HG03432 (cell line): ENCODE data around the gene TIMD4.
"Not testable (repeated sequence)": the region's sequence is repeated elsewhere in the genome, so short reads cannot be mapped to it uniquely, and the experiment has no call there.

Source experiments
- ATAC-seq: cut with Tn5 transposase; IDR thresholded peaks from one replicate; pipeline ENCODE4 v1.9.1; 2021; ENCODE audit warnings: mild to moderate bottlenecking, moderate library complexity; ENCODE audit not compliant: unreplicated experiment

TIMD4 gene

GRCh38 chr5:156963125-156963524 is at the start of gene TIMD4:
Gene TIMD4, minus strand, starts transcription at chr5:156963226. Its CDS starts 28 bp downstream, at chr5:156963198.
- no peak for ATAC-seq

- ATAC-seq: no peak
Observed at GRCh38 chr5:157006262-157006661, 43.2 kb upstream of the TIMD4 start.

DNA sequence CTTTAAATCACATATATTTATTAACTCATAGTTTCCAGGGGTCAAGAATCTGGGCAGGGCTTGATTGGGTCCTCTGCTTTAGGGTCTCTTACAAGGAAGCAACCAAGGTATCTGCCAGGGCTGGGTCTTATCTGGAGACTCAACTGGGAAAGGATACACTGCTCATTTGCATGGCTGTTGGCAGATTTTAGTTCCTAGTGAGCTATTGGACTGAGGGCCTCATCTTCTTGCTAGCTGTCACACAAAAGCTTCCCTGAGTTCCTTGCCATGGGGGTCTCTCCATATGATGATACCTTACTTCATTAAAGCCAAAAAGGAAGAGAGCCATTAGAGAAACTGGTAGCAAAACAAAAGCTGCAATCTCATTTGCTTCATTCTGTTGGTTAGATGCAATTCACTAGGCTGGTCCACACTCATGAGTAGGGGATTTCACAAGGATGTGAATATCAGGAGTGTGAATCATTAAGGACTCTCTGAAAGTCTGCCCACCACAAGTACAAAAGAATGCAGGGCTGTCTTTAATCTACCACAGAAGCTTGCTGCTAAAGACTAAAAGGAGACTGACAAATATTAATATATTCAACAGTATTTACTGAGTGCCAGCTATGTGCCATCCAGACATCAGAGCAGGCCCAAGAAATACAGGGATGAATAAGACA is 42.0 kb upstream of the TIMD4 start:
- ATAC-seq: peak; percentile 63

DNA sequence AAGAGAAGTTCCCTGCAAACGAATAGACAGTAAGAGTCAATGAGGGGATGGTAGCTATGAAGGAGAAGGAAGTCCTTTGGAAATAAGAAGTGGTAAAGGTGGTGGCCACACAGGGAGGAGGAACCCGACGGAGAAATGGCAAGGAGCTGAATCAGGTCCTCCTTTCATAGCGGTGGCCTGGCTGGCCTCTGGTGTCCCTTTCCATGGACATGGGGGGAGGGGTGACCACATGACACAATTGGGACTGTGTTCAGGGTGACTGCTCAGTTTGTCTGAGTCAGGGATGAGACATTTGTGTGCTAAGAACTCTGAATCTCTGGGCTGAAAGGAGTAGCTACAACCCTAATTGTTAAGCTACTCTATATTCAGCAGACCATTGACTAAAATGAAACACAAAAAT is 28.7 kb upstream of the TIMD4 start:
- ATAC-seq: no peak

DNA sequence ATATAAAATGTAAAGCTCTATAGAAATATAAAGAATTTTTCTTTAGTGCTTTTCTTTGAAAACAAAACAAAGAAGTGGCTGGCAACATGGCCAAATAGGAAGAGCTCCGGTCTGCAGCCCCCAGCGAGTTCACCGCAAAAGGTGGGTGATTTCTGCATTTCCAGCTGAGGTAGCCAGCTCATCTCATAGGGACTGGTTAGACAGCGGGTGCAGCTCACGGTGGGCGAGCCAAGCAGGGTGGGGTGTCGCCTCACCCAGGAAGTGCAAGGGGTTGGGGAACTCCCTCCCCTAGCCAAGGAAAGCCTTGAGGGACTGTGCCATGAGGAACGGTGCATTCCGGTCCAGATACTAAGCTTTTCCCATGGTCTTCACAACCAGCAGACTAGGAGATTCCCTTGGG is 21.0 kb upstream of the TIMD4 start:
- ATAC-seq: no peak

DNA sequence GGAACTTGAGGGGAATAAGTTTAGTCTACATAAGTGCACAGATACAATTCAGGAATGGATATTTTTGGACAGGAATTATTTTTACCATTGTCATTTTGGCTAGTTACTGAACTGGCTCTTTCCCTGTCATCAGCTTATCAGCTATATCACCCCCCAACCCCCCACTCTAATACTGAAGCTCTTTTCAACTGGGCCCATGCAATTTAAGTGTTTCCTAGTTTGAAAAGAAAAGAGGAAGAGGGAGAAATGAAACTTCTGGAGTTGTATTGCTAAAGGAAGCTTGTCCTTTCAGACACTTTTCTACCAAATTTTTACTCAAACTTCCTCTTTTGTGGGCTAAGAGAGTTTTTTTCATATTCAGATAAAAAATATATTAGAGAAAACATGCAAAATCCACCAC is 18.5 kb upstream of the TIMD4 start:
- no peak for ATAC-seq

- no peak for ATAC-seq
Observed at GRCh38 chr5:156974328-156974727, 11.3 kb upstream of the TIMD4 start.

DNA sequence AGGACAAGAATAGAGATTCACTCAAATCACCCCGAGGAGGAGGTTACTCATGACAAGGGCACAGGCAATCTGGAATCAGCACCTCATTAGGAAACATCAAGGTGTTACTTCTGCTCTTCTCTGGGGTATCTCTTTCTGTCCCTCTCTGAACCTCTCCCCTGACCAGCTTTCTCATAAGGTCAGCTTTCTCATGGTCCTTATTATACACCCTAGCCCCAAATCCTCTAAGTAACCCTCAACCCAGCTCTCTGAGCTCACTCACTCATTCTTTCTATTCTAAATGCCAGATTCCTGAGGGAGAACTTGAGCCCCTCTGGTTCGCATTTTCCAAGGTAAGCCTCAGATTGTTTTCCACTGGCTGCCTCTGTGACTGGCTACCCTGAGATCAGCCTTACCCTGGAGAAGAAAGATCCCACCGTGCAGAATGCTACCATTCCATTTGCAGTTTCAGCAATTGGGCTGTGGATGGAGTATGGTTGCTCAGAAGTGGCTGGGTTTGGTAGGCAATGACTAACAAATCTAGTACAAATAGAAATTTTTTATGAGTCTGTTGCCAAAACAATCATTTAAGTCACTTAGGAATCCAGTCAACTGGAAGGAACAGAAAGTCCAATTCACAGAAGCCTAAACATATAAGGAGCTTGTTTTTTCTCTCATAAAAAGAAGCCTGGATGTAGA is 9.0 kb upstream of the TIMD4 start:
- no peak for ATAC-seq

GRCh38 chr5:156971415-156971814 is 8.4 kb upstream of the TIMD4 start:
- no peak for ATAC-seq

DNA sequence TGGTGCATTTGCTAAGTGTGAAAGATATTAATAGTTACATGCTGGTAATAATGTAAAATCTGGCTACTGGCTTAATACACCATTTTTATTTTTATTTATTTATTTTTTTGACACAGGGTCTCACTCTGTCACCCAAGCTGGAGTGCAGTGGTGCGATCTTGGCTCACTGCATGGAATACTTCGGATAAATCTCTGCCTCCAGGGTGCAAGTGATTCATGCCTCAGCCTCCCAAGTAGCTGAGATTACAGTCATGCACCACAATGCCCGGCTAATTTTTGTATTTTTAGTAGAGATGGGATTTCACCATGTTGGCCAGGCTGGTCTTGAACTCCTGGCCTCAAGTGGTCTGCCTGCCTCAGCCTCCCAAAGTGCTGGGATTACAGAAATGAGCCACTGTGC is 4.4 kb upstream of the TIMD4 start:
- ATAC-seq: not testable (repeated sequence)

GRCh38 chr5:156956321-156956720 is 6.7 kb downstream of the TIMD4 start:
- no peak for ATAC-seq

DNA sequence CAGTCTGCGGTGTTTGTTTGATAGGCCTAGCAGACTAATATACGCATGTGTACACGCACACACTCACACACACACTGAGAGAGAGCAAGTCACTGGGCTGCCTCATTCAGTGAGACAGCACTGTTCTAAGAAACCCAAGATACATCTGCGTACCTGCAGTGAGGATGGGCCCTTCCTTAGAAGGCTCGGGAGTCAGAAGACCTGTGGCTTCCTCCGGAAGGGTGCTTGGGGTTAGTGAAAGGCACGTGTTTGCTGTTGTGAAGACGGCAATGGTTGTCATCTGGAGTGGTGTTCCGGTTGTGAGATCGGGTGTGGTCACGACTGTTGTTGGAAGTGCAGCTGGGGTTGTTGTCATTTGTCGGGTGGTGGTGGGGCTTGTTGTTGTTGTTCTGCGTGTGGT is 11.7 kb downstream of the TIMD4 start:
- ATAC-seq: no peak

DNA sequence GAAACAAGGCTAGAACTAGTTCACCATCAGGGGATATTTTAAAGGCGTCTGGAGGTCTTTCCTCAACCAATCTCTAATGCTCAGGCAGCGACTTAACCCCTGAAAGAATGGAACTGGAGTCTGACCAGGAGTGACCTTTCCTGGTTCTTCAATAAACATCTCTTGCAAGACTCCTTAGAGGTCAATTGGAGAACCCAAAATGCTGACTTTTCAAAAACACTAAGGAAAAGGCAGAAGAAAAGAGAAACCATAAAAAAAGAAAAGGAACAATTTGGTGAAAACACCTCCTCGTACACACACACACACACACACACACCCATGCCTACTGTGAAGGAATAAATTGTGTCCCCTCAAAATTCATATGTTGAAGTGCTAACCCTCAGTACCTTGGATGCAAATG is 12.3 kb downstream of the TIMD4 start:
- no peak for ATAC-seq

GRCh38 chr5:156949424-156949823 is 13.6 kb downstream of the TIMD4 start:
- ATAC-seq: no peak

GRCh38 chr5:156947925-156948324 is 15.1 kb downstream of the TIMD4 start:
- ATAC-seq: no peak

DNA sequence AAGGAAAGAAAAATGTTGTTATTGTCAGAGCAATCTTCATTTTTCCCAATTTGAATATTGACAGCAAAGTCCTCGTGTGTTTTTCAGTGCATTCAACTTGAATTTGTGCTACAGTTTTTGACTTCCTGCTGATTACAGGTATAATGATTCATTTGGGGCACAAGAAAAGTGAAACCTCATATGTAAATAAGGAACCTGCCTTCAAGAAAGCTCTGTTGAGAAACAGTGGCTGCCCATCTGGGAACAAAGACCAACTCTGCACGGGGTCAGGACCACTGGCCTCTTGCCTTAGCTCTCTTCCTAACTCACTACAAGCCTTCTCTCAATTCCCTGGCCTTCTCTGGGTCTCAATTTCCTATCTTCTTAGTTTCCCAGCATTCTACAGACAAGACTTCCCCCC is 21.0 kb downstream of the TIMD4 start:
- peak; percentile 96 for ATAC-seq

- ATAC-seq: not testable (repeated sequence)
Observed at GRCh38 chr5:156940462-156940861, 22.6 kb downstream of the TIMD4 start.

DNA sequence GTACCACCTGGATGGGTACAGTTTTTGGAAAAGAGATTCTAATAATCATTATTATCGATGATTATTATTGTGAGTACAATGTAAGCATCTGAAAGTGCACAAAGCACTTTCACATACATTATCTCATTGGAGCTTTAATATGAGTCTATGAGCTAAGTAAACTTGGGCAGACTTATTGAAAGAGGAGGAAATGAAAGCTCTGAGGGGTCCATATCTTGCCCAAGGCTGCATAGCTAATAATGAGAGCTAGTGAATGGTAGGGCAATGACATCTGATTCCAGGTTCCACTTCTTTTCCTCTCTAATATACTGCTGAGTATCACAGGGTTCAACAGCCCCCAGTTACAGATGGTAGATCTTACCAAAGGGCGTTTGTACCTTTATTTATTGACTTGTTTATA is 26.1 kb downstream of the TIMD4 start:
- no peak for ATAC-seq

DNA sequence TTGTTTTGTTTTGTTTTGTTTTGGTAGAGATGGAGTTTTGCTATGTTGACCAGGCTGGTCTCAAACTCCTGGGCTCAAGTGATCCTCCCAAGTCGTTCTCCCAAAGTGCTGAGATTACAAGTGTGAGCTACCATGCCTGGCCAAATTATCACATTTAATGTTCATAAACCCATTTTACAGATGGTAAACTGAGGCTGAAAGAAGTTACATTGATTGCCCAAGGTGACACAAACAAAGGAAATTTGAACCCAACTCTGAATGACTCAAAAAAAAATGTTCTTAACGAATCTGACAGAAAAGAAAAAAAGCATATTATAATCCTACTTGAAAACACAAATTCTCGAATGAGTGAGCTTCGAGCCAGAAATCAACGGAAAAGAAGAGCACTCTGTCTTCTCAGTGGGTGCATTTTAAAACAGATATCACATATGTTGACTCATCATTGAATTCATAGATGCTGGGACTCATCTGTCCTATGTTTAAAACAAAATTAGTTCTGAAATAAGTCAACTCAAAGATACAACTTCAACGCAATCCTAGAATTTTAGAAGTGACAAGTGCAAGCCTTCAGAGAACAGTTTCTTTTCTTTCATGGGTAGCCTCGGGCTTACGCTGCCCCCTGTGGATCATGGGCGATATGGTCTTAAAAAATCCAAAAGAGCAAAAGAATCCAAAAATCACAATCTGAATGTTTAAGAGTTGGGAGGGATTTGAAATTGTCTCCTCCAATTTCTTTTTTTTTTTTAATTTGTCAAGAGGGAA is 28.4 kb downstream of the TIMD4 start:
- peak; percentile 42 for ATAC-seq

GRCh38 chr5:156929366-156929948 is 33.6 kb downstream of the TIMD4 start:
- ATAC-seq: no peak

GRCh38 chr5:156927545-156927944 is 35.5 kb downstream of the TIMD4 start:
- no peak for ATAC-seq

DNA sequence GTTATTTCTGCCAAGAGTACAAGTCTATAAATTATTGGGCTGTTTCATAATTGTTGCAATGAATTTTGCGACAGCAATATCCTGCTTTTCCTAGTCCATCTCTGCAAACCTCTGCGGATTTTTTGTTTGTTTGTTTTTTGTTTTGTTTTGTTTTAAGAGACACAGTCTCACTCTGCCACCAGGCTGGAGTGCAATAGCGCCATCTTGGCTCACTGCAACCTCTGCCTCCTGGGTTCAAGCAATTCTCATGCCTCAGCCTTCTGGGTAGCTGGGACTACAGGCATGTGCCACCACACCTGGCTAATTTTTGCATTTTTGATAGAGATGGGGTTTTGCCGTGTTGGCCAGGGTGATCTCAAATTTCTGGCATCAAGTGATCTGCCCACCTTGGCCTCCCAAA is 37.3 kb downstream of the TIMD4 start:
- not testable (repeated sequence) for ATAC-seq
